NCI-H128 (cell line): Measurements from ENCODE around the gene KRT3.

Source experiments
- DNase-seq: peaks from one replicate; lab custom pipeline; 2025; ENCODE audit not compliant: unreplicated experiment; lab: John Stamatoyannopoulos, UW

KRT3 gene

DNA sequence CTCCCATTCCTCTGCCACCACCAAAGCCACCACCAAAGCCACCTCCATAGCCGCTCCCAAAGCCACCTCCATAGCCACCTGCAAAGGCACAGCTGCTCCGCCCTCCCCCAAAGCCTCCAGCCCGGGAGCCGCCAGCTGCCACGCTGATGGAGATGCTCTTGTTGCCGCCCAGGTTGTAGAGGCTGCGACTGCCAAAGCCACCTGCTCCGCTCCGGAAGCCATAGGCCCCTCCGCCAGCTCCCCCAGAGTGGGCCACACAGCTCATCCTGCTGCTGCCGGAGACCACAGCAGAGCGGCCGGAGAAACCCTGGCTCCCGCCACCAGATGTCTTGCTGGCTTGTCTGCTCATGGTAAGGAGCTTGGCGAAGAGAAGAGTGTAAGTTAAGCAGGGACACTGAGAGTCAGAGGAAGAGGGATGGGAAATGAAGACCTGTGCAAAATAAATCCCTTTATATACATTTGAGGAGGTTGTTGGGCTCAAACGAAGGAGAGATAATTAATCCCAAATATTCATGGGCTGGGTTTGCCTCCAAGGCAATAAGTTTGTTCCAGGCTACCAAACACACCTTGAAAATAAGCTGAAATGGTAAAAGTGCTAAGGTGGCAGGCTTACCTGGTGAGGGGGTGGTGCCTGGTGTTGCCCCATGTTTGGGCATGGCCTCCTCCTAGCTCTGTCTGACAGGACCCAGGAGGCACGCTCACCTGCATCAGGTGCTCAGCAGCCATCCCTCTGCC is at the start of gene KRT3:
KRT3 (minus strand) TSS at position 424 of the 735 bp plus-strand sequence; CDS start at position 349, 75 bp downstream.
- no peak for DNase-seq

DNA sequence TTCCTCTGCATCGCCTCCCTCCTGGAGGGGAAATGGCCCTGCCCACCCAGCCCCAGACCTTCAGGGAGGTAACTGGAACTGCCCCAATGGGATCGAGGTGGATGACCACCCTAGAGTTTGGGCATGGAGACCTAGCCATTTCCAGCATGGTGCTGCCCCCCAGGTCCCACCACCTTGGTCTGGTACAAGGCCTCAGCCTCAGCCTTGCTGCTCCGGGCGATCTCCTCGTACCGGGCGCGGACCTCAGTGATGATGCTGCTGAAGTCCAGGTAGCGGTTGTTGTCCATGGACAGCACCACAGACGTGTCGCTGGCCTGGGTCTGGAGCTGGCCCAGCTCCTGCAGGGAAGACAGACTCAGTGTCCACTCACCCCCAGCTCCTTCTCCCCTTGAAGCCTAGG is 48.5 kb upstream of the KRT3 start:
- no peak for DNase-seq

DNA sequence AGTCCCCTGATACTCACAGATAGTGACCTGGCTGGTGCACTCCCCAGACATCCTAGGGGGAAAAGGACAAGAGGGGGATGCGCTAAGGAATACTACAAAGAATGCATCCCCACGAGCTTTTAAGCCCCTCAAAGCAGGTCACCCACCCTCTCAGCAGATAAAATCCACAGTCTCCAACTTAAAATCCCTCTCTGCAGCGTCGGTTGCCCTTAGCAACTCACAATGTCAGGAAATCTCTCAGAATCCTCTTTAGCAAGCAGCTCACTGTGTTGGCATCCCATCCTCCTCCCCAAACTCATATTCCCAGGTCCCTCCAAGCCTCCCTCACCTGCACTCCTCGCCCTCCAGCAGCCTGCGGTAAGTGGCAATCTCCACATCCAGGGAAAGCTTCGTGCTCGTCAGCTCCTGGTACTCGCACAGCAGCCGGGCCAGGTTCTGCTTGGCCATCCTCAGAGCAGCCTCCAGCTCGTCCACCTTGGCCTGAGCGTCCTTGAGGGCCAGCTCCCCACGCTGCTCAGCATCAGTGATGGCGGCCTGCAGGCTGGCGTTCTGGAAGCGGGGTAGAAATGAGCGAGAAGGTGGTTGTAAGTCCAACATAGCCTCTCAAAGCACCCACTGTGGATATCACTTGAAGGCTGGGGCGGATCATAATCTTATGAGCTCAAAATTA is 43.7 kb upstream of the KRT3 start:
- DNase-seq, result no peak

GRCh38 chr12:52838609-52839435 is 42.9 kb upstream of the KRT3 start:
- no peak for DNase-seq

DNA sequence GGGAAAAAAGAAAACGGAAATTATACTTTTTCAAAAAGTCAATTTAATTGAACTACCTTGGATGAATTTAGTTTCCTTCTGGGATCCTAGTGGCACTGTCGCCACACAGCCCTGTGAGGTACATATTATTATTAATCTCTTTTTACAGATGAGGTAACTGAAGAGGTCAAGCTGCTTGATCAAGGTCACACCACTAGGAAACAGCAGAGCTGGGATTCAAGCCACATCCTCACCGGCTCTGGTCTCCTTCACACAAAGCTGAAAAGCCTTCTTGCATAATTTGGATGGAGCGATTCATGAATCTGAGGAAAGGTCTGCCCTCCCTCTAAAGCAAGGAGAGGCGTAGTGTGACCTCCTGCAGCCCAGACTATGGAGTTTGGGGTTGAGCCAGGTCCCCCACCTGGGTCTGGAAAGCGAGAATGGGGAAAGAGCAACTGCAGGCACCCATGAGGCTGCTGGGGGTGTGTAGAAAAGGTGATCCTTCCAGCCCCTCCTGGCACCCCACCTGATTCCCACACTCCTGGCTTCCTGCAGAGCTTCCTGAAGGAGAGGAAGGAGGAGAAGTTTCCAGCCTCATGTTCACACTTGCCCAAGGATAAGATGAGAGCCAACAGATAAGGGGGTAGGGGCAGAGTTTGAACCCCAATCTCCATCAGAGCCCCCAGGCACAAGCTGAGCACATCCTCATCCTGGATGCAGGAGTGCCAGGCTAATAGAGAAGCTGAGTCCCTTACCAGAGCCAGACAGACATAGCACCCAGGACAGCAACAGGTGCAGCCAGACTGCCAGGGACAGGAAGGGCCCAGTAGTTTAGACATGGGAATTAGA is 42.1 kb upstream of the KRT3 start:
- DNase-seq, result no peak

- no peak for DNase-seq
Measured at GRCh38 chr12:52837413-52837741, 41.5 kb upstream of the KRT3 start.

DNA sequence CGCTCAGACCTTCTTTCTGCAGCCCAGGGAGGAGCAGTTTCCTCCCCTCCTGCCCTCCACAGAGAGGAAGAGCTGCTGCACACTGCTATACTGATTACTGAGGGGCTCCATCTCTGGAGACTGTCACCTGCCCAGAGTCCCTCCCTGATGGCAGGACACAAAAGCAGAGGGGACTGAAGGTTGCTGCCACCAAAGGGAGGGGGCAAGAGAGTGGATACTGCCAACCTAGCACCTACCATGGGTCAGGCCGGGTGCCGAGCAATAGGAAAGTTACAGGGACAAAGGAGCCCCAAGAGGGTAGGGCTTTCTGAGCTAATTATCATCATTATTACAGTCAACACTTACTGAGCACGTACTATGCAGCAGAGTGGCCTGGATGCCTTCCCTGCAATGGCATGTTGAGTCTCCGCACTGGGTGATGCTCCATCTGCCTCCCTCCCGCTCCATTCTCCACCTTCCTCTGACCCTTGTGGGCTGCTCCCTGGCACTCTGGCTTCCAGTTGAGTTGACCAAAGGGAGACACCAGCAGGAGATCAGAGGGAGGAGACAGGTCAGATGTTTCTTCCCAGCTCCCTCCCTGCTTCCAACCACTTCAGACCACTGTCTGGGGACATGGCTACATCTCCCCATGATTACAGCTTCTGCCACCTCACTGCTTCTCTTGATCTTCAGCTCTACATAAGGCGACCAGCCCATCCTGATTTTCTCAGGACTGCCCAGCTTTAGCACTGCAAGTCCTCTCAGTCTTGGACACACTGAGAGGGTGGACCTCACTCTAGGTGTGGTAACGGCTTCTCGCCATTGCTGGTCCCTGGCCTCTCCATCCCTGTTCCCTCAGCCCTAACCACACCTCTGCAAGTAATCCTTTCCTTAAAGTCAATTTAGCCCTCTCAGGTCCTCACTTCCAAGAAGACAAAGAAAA is 40.8 kb upstream of the KRT3 start:
- no peak for DNase-seq

DNA sequence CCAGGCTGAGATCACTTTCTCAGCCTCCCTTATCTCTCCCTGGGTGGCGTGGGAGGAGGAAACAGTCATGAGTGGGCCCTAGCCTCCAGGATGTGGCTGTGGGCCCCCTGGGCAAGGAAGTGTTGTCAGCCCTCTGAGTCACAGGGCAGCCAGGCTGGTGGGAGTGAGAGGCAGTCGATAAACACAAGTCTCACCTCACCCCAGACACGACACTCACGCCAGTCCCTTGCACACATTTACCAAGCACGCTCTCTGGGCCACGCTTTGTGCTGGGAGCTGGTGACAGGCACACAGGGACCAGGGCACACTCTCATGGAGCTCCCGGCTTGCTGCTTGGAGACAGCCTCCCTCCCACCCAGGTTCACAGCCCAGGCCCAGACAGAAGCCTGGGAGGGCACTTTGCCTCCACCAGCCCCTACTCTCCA is 40.1 kb upstream of the KRT3 start:
- DNase-seq, result no peak

GRCh38 chr12:52835271-52836041 is 39.5 kb upstream of the KRT3 start:
- DNase-seq, result no peak

GRCh38 chr12:52834727-52835001 is 38.7 kb upstream of the KRT3 start:
- no peak for DNase-seq

DNA sequence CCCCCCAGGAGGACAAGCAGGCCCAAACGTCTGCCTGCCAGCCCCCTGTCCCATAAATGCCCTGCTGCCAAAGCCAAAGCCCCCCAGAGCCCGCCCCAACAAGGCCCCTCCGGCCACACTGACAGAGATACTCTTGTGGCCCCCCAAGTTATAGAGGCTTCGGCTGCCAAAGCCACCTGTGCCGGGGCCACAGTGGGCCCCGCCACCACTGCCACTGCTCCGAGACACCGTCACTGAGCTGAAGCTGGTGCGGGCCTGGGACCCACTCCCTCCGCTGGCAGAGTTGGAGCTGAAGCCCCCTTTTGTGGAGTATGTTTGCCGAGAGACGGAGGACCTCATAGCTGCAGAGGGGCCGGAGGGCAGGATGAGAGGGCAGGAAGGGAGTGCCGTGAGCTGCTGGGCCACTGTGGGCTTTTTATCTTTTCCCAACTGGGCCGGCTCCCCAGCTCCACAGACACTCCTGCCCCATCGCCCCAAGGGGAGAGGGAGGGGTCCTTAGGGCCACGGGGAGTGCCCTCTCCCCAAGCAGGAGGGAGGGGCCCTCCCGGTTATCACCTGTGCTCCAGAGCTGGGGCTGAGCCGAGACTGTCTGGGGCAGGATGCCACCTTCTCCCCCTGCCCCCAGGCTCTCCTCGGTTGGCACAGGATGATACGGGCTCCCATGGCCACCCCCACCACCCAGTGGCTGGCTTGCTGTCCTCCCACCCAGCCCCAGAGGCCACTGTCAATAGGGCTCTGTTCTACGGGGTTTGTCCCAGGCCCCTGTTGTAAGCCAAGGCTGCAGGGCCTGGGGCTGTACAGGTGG is 38.2 kb upstream of the KRT3 start, which contains the start of gene KRT79:
KRT79 (minus strand) TSS at position 390 of the 805 bp plus-strand sequence; CDS start at position 339, 51 bp downstream.
- DNase-seq, result no peak

DNA sequence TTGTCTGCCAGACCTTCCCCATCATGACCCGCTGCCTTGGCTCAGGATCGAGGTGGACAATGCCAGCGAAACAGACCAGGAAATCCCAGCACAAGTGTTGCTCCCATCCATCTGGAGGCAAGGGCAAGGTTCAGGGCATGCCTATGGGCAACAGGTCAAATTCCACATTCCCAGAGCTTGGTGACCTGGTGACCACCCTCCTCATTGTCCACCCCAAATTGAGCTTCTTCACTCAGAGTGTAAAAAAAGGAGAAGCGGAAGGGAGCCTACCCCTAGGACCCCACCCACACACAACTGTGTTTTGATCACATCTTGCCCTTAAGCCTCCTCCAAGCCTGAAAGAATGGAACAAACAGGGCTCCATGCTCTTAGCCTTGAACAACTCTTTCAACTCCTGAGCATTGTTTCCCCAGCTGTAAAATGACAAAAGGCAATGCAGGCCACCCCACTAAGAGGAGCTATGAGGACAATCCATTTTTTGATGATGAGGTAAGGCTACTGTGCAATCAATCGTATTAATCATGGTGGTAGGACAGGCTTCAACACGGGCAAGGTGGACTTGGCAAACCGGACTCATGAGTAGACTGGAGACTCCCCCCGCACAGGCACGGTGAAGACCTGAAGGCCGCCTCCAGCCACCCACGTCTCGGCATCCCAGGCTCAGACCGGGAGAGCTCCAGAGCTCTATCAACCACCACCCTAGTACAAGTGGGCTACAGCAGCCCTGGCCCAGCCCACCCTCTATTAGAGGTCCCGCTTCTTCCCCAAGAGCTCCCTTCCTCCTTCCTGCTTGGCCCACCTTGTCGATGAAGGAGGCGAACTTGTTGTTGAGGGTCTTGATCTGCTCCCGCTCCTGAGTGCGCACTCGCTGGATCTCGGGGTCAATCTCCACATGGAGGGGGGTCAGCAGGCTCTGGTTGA is 37.3 kb upstream of the KRT3 start:
- DNase-seq, result no peak

DNA sequence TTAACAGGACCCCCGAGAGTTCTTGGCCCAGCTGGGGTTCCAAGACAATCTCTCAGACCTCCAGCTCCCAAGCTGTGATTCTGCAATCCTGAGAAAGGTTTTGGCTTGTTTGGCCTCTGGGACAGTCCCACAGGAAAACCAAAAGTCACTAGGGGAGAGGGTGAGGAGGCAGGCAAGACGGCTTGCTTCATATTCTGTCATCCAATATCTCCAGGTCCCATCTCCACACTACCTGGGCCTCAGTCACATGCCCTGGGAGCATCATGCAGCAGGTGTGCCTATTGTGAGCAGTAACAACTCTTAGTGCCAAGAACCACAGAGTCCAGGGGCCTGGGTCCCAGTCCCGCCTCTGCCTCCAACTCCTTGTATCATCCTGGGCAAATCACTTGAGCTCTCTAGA is 36.5 kb upstream of the KRT3 start:
- DNase-seq, result no peak

GRCh38 chr12:52831251-52831650 is 35.3 kb upstream of the KRT3 start:
- no peak for DNase-seq

DNA sequence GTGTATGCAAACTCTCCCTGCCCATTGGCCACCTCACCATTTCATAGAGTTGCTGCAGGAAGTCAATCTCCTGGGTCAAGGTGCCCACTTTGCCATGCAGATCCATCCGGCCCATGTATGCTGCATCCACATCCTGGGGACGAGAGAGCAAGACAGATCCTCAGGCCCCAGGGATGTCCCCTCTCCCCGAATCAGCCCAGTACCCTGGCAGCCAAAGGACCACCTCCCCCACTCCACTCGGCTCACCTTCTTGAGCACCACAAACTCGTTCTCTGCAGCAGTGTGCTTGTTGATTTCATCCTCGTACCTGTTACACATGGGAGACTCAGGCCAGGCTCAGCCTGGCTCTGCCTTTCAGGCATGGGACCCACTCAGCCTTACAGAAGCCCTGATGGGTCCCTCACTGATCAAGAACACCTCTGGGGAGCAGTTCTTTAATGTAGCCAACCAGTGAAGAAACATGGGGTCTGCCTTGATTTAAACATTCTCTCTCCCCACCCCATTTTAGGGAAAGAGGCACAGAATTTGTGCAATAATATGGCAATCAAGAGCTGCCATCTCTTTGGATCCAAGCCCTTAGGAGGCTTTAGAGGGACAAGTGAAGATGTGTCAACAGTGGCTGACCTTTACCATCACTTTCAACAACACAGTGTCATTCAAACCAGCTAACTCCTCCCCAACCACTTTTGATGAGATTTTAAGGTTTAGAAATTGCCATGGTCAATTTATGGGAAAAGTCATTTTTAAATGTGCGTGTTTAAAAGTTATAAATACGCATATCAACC is 34.3 kb upstream of the KRT3 start:
- DNase-seq, result no peak

DNA sequence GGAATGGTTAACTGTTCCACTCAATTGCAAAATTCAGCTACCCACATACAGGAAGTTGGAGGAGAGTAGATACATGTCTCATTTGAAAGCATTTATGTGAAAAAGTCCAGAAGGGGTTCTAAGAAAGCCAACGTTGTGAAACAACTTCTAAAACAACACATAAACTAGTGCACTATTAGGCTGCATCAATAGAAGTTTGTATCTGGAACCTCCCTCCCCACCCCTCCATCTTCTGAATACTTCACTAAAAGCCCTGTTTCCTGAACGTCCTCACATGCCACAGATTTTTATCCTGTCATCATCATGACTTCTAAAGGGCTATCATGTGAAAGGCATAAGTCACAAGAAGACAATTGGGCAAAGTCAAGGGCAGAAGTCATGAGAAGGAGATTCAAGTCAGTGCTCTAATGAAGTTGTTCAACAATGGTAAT is 32.7 kb upstream of the KRT3 start:
- no peak for DNase-seq

DNA sequence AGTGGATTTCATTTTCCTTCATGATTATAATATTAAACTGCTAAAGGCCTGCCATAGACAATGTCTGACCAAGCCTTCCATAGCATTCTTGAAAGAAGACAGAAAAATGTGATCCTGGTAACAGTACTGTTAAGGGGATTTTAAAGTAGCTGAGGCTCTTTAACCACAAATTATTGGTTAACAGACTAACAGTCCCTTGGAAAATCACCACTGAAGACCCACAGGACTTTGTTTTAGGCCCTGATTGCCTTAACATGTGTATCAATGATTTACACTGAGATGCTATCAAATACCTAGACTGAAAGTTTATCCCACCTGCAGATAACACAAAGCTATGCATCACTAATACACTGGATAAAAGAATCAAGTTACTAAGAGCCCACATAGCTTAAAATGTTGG is 32.2 kb upstream of the KRT3 start:
- DNase-seq, result no peak
